ENCODE results near the gene EIF2AK3. TPM values are rescaled to one million over a fixed set of nuclear protein-coding genes. Genes with fewer than 3 reads are reported as not detected.

The EIF2AK3 gene
- polyA plus RNA-seq, 1 donor (not counting 4 experiments of a cell fraction or from before 2014, with no cell fraction given), result 10.9 TPM

DNA sequence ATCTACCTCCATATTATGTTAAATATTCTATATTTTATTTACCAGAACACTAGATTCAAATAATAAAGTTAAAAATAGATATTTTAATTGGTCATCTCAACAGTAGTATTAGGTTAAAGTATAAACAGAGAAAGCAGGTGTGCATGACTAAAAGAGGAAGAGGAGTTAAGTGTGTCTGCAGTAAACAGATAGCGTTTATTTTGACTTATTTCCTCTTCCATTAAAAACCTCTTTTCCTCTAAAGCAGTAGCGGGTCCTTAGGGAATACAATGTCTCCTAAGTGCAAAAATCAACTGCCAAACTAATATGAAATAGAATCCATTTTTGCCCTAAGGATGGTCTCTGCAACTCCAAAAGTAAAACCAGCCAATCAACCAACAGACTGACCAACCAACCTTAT, 27.7 kb downstream of the EIF2AK3 start:
- Histone ChIP-seq H3K36me3 (ENCODE audit: control insufficient read depth in 2 of 2, extremely low read depth in 1 of 2, insufficient read depth in 2 of 2, low read length in 2 of 2) (peaks cover 0 to 2% of the 10 kb centered on the region in 2 experiments), H3K79me2 (ENCODE audit: control insufficient read depth, insufficient read depth, low read length) (peaks cover 25% of the 10 kb centered on the region), H3K9me1 (ENCODE audit: control insufficient read depth, extremely low read depth, insufficient read depth, low read length) (no peaks in the 10 kb centered on the region), H3K9ac (ENCODE audit: control insufficient read depth, extremely low read depth, insufficient read depth, low read length) (no peak overlapping the region), H2AFZ (ENCODE audit: control insufficient read depth, low read length) (no peak overlapping the region), H3K9me3 (ENCODE audit: control insufficient read depth, low read depth, low read length) (no peaks in the 10 kb centered on the region), H3K4me3 (ENCODE audit: control insufficient read depth in 2 of 3, extremely low read depth in 1 of 3, insufficient read depth in 2 of 3, low read depth in 1 of 3, low read length in 3 of 3) (no peak overlapping the region), H3K4me2 (ENCODE audit: control insufficient read depth, extremely low read depth, insufficient read depth, low read depth, low read length) (peak overlapping the region; percentile 61), H3K4me1 (ENCODE audit: control insufficient read depth, extremely low read depth, insufficient read depth, low read length) (peaks cover 30% of the 10 kb centered on the region), H3K27ac (ENCODE audit: control insufficient read depth, insufficient read depth, low read length) (peak overlapping the region; percentile 70), H4K20me1 (ENCODE audit: control insufficient read depth, extremely low read depth, insufficient read depth, low read length) (peaks cover 3% of the 10 kb centered on the region), H3K27me3 (ENCODE audit: control insufficient read depth, extremely low read depth, insufficient read depth, low read length) (no peaks in the 10 kb centered on the region)
- dilution Hi-C loops (cut with MboI; ENCODE audit: extremely low pct_ligation_motif_present, low sequenced_read_pairs), result loop anchor here (5.0 kb wide), 1 partner anchor 68 kb away; no protein-coding TSS in a partner anchor
- DNase-seq (ENCODE audit: low read depth, low spot score) (no peak), FAIRE-seq (no peak)
- no peak for TF ChIP-seq EZH2 (IDR thresholded peaks at IDR 0.05; ENCODE audit: low read length)
- TF ChIP-seq, protein P1, sequence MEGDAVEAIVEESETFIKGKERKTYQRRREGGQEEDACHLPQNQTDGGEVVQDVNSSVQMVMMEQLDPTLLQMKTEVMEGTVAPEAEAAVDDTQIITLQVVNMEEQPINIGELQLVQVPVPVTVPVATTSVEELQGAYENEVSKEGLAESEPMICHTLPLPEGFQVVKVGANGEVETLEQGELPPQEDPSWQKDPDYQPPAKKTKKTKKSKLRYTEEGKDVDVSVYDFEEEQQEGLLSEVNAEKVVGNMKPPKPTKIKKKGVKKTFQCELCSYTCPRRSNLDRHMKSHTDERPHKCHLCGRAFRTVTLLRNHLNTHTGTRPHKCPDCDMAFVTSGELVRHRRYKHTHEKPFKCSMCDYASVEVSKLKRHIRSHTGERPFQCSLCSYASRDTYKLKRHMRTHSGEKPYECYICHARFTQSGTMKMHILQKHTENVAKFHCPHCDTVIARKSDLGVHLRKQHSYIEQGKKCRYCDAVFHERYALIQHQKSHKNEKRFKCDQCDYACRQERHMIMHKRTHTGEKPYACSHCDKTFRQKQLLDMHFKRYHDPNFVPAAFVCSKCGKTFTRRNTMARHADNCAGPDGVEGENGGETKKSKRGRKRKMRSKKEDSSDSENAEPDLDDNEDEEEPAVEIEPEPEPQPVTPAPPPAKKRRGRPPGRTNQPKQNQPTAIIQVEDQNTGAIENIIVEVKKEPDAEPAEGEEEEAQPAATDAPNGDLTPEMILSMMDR (optimal IDR thresholded peaks at IDR 0.05 in 1 of 3, IDR thresholded peaks at IDR 0.05 in 1 of 3, conservative IDR thresholded peaks at IDR 0.05 in 1 of 3; ENCODE audit: extremely low read depth in 1 of 3, insufficient read depth in 2 of 3, low read length in 3 of 3), result no peak

DNA sequence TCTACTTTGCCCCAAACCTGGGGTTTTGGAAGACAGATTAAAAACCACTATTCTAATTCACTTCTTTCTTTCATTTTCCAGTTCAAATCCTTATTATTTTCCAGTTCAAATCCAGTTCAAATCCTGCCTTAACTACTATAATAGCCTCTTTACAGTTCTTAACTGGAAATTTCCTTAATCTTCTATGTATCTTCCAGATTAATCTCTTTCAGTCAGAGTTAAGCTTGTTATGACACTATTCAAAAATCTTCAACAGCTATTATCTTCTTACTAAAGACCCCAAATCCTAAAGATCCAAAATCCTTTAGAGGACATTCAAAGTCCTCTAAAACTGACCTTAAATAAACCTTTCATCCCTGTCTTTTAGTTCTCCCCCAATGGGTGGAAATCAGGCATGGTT, 30.1 kb downstream of the EIF2AK3 start:
- Histone ChIP-seq H3K9me1 (ENCODE audit: control insufficient read depth, extremely low read depth, insufficient read depth, low read length) (no peaks in the 10 kb centered on the region), H3K27ac (ENCODE audit: control insufficient read depth, insufficient read depth, low read length) (no peak overlapping the region), H3K4me2 (ENCODE audit: control insufficient read depth, extremely low read depth, insufficient read depth, low read depth, low read length) (no peak overlapping the region), H3K27me3 (ENCODE audit: control insufficient read depth, extremely low read depth, insufficient read depth, low read length) (no peaks in the 10 kb centered on the region), H3K4me3 (ENCODE audit: control insufficient read depth in 2 of 3, extremely low read depth in 1 of 3, insufficient read depth in 2 of 3, low read depth in 1 of 3, low read length in 3 of 3) (no peak overlapping the region), H2AFZ (ENCODE audit: control insufficient read depth, low read length) (no peak overlapping the region), H3K9me3 (ENCODE audit: control insufficient read depth, low read depth, low read length) (no peaks in the 10 kb centered on the region), H3K79me2 (ENCODE audit: control insufficient read depth, insufficient read depth, low read length) (peaks cover 17% of the 10 kb centered on the region), H3K9ac (ENCODE audit: control insufficient read depth, extremely low read depth, insufficient read depth, low read length) (no peak overlapping the region), H3K4me1 (ENCODE audit: control insufficient read depth, extremely low read depth, insufficient read depth, low read length) (peaks cover 20% of the 10 kb centered on the region), H4K20me1 (ENCODE audit: control insufficient read depth, extremely low read depth, insufficient read depth, low read length) (peaks cover 3% of the 10 kb centered on the region), H3K36me3 (ENCODE audit: control insufficient read depth in 2 of 2, extremely low read depth in 1 of 2, insufficient read depth in 2 of 2, low read length in 2 of 2) (peaks cover 0 to 2% of the 10 kb centered on the region in 2 experiments)
- FAIRE-seq (no peak), DNase-seq (ENCODE audit: low read depth, low spot score) (no peak)
- dilution Hi-C loops (cut with MboI; ENCODE audit: extremely low pct_ligation_motif_present, low sequenced_read_pairs), result loop anchor here (5.0 kb wide), 1 partner anchor 70 kb away; no protein-coding TSS in a partner anchor
- TF ChIP-seq, protein P1 (optimal IDR thresholded peaks at IDR 0.05 in 1 of 3, IDR thresholded peaks at IDR 0.05 in 1 of 3, conservative IDR thresholded peaks at IDR 0.05 in 1 of 3; ENCODE audit: extremely low read depth in 1 of 3, insufficient read depth in 2 of 3, low read length in 3 of 3), result no peak
- no peak for TF ChIP-seq EZH2 (IDR thresholded peaks at IDR 0.05; ENCODE audit: low read length)
